CD4-positive, alpha-beta T cell treated with Interferon gamma for 1 hour (primary cell): Measurements from ENCODE around the gene HPCAL4.

ENCODE experiments used
- DNase-seq: peaks from one replicate; pipeline ENCODE4 v3.0.0-alpha.2; 2020

HPCAL4 gene

DNA sequence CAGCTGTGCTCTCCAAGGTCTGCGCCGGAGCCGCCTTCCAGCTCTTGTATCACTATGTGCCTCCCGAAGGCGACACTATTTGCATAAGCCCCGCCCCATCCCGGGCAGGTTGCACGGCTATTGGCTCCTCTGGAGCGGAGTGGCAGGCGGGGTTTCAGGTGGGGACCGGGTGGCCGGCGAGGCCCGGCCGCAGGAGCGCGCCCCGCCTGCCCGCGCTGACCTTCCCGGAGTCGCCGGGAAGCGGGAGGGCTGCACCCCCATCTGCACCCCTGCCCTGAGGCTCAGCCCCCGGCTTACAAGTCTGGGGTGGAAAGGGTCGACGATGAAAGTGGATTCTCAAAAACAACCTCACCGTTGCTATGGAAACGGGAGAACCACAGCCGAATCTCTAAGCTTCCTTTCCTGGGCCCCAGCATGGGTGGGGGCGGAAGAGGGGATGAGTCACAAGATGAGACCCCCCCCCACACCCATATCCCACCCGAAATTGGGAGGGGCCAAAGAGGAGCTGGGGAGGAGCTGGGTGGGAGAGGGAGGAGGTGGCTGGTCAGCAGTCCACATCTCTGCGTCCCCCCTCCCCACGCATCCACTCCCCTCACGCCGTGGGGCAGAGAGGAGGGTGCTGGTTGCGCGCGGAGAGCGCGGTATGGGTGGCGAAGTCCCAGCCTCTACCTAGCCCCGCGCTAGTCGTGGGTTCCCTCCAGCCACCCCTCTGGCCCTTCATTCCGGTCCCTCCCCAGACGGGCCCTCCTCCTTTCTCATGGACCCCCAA, at the start of gene HPCAL4:
HPCAL4 (minus strand) TSS at position 51 of the 769 bp plus-strand sequence. CDS start 6,830 bp downstream, outside the sequence.
- DNase-seq = peak; percentile 92

DNA sequence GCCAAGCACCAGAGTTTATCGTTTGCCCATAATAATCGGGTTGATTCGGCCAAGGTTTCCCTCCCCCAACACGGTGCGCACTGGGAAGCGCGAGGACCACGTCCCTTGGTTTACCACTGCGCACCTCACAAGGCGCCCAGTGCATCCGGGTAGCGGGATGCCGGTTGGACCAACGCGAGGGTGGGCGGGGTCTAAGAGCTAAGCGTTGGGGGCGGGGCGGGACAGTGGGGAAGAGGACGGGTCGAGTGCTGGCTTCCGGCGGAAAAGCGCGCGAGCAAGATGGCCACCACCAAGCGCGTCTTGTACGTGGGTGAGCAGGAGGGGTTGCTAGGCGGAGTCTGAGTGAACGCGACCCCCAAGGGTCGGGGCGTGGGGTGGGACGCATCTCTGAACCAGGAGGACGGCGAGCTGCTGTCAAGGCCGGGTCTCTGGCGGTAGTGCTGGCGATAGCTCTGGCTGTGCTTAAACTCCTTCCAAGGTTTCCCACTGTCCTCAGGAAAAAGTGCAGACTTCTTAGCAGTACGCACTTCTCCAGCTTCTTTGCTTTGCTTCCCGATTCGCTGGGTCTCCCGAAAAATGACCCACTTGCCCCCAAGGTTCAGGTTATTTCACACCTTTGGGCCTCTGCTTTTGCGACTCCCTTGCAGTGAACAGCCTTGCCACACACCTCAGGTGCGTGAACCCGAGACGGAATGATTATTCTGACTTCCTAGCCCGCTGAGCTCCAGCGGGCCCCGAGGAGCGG, 47.6 kb upstream of the HPCAL4 start, which contains the start of gene PPIE:
PPIE (plus strand) TSS at position 261 of the 745 bp plus-strand sequence; CDS start at position 280, 19 bp downstream.
- peak; percentile 92 for DNase-seq

DNA sequence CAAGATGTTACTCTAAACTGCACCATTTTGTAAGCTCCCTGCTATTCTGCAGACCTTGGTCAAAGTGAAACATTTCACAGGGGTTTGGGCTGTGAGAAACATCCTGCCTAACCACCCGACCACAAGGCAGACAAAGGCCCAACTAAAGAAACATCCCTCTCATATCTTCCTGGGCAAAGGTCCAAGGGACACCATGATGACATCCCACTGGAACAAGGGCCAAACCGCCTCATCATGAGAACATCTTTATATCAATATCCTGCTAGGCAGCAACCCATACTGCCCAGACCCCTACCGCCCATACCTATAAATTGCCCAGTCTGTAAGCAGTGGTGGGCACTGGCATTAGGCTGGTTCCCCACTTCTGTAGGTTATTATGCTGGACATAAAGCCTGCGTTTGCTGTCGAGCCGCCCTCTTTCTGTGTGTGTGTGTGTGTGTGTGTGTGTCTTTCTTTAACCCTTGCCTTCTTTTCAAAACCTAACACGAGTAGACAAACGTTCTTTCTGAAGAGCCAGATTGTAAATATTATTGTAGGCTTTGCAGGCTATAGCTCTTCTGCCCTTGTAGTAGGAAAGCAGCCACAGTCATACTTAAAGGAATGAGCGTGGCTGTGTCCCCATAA, 46.4 kb upstream of the HPCAL4 start:
- DNase-seq = no peak

DNA sequence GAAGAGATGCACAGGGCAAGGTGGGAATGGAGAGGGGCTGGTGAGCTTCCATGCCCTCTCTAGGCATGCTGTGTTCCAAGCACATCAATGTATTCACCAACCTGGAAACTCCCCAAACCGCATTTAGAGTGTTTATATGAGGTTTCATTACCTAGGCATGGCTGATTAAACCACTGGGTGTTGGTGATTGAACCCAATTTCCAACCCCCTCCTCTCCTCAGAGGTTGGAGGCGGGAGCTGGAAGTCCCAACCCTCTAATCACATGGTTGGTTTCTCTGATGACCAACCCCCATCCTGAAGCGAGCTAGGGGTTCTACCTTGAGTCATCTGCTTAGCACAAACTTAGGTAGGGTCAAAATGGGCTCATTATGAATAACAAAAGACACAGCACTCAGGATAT, 44.5 kb upstream of the HPCAL4 start:
- DNase-seq = no peak

DNA sequence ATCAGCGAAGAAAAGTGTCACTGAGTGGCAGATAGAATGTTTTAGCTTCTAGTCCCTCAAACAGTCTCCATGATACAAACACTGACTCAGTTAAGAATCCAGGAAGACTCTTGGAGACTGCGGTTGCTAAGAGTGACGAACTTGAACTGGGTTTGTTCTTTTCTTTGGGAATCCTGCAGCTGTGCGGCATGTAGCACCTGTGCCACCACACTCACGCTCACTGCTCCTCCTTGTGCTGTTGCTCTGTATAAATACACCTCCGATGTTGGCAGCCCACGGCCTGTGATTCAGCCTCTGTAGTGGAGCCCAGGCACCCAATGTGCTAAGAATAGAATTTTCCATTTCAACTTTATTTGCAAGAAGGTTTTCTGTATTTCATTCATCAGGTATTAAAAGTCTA, 41.9 kb upstream of the HPCAL4 start:
- DNase-seq = no peak

DNA sequence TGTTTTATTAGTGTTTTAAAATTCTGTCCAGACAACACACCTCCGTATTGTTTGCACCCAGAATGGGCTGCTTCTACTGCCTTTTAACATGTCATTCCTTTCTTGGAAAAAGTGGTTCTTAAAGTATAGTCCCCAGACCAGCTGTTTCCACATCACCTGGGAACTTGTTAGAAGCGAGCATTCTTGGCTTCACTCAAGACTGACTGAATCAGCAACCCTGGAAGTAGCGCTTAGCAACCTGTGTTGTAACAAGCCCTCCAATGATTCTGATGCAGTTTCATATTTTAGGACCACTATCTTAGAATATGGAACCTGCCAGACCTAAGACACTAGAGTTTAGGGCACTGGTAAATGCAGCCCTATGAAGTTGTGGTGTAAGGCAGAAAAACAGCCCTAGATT, 41.5 kb upstream of the HPCAL4 start:
- DNase-seq = no peak

DNA sequence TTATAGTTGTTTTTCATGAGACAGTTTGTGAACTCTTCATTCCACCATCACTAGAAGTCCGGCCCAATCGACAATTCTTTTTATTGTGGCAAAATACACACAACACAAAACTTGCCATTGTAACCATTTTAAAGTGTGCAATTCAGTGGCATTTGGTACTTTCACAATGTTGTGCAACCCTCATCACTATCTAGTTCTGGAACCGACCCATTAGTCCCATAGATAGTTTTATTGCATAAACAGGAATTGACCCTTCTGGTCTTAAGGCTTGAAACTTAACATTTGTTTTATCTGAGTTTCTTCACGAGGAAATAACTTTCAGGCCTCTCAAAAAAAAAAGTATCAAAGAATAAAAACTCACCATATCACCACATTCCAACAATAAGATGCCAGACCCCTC, 38.6 kb upstream of the HPCAL4 start:
- no peak for DNase-seq

DNA sequence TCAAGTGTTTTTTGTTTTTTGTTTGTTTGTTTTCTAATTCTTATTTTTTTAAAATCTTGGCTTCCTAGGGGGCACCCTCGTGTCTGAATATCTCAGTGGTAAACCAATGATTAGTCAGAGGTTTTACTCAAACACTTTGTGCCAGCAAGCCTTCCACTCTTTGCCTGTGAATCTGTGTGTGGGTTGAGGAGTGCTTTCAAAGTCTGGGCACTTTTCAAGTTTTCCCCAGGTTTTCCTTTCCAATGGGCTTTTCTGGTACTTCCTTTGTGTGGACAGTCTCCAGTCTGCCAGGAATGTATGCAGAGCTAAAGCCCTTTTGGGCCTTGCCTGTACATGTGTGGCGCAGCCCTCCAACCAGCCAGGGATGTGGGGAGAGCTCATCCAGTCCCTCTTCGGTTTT, 37.8 kb upstream of the HPCAL4 start:
- no peak for DNase-seq

DNA sequence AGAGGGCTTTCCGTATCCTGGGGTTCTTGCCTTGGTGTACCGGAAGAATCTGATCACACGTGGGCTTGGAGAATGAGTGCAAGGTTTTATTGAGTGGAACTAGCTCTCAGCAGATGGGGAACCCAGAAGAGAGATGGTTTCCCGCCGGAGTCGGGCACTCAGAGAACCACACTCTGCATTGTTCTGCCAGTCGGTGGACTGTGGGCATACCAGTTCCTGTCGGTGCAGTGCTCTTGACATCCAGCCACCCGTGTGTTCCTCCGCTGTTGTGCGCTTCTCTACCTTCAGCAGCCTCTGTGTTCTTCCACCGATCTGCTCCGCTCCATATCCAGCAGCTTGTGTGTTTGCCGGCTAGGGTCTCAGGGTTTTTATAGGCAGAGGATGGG, 36.7 kb upstream of the HPCAL4 start:
- DNase-seq = no peak

DNA sequence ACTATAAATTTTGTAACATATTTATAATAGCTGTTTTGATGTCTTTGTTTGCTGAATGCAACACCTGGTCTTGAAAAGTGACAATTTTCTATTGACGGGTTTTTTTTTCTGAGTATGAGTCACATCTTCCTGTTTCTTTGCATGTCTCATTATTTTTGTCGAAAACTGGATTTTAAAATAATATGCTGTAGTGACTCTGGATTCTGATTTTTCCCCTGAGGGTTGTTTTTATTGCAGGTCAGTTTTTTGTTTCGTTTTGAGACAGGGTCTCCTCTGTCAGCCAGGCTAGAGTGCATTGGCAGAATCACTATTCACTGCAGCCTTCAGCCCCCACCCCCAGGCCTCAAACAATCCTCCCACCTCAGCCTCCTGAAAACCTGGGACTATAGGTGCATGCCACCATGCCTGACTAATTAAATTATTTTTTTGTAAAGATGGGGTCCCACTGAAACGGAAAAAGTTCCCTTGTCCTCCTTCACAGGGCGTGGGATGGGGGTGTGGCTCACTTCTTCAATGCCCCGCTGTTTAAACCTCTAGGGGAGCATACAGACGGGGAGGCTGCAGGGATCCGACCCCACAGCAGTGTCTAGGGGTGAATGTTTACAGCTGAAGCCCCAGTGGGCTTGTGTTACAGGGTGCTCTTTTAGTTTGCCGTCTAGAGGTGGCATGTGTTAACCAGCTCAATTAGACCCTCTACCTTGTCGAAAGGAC, 36.1 kb upstream of the HPCAL4 start:
- no peak for DNase-seq

DNA sequence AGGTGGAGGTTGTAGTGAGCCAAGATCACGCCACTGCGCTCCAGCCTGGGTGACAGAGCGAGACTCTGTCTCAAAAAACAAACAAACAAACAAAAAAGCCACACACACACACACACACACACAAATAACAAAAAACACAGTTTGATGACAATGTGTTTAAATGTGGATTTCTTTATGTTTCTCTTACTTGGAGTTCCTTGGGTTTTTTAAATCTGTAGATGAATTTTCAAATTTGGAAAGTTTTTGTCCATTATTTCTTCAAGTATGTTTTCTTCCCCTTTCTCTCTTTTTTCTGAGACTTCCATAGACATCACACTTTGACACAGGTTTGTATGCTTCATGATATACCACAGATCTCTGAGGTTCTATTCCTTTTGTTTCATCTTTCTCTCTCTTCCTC, 35.4 kb upstream of the HPCAL4 start:
- no peak for DNase-seq

DNA sequence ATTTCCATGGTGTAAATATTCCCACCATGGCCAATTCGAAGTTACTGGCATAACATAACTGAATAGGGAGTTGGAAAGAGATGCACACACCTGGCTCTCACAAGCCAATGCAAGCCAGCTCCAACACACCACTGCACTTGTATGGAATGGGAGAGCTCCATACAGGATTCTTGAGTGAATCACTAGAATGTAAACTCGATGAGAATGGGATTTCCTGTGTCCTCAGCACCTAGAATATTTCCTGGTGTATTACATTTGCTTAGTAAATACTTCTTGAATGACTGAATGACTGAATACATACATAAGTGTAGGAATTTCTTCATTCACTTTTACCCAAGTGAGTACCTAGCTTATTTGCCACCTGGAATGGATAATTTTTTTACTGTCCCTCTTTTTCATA, 31.3 kb upstream of the HPCAL4 start:
- no peak for DNase-seq

DNA sequence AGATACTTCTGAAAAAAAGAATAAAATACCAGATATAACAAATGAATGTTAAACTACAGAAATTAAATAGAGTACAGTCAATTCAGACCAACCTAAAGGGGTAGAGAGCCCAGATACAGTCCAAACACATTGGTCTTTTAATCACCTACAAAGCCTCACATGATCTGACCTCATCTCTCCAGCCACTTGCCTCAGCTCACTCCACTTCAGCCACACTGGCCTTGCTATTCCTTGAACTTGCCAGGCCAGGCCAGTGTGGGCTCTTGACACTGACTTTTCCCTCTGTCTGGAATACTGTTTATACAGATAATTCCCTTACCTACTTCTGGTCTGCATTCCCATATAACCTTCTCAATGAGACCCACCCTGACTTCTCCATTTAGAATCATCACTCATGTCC, 30.4 kb upstream of the HPCAL4 start:
- DNase-seq = no peak

DNA sequence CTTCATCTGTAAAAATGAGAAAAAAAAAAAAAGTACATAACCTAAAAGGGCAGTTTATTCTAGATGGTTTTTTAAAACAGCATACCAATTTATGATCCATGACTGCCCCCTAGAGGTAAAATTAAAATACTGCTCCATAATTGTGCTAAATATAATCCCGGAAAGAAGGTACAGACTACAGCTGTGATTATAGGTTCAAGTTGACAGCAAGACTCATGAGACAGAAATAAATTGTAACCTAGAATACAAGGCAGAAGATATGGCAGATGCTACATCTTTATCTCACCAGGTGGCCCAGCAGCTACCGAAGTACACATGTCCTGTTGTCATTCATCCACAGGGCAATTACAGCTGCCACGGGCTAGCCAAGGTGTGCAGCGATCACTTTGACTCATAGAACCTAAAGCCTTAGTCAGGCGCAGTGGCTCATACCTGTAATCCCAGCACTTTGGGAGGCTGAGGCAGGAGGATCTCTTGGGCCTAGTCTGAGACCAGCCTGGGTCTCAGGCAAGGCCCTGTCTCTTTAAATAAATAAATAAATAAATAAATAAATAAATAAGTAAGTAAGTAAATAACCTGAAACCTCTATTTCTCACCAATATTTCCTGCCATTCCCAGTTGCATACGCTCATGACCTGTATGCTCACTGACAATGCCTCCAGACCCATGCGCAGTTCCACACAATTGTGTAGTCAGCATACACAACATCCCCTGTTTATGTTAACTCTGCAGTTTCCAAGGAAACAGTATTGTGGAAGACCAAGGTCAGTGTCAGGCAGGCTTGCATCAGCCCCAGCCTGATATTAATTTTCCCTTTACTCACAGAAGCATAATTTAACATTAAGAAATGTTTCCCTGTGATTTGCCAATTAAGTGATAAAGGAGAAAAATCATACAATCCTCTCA, 29.1 kb upstream of the HPCAL4 start:
- no peak for DNase-seq

DNA sequence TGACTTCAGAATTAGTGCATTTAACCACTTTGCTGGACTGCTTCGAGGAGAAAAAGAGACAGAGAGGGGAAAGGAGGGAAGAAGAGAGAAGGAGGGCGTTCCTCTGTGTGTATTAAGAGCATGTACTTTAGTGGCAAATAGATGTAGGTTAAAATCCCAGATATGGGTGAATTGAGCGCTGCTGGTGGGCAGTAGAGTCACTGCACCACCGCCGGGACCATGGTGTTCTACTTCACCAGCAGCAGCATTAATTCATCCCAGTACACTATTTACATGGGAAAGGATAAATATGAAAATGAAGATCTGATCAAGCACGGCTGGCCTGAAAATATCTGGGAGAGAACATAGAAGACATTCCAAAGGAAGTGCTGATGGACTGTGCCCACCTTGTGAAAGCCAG, 26.6 kb upstream of the HPCAL4 start:
- no peak for DNase-seq

DNA sequence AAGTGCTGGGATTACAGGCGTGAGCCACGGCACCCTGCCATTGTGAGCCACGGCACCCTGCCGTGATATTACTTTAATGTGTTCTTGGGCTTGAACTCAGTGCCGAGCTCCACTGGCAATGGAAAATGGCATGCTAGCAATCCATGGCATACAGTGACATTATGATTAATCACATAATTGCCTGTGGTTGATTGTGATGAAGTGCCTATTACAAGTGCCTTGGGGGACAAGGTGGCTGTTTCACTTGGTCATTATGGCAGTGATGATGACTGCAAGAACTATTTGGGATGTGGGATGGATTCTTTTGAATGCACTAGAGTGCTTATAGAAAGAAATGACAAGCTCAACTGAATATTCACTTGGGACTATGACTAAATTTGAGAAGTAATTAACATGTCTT, 22.3 kb upstream of the HPCAL4 start:
- DNase-seq = no peak

DNA sequence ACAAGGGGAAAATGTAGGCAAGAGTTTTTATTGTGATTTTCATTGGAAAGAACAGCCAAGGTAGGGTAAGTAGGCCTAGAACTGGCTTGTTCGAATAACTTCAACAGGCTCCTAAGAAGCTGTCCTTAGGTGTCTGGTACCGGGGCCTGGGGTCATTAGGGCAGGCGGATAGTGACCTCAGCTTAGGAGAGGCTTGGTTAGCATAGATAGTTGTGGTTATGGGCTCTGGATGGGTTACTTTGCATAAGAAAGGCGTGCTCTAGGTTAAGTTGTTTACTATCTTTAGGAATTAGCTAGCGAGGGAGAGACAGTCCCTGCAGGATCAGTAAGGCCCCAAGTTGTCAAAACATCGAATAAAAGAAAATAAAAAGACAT, 20.7 kb upstream of the HPCAL4 start:
- no peak for DNase-seq

DNA sequence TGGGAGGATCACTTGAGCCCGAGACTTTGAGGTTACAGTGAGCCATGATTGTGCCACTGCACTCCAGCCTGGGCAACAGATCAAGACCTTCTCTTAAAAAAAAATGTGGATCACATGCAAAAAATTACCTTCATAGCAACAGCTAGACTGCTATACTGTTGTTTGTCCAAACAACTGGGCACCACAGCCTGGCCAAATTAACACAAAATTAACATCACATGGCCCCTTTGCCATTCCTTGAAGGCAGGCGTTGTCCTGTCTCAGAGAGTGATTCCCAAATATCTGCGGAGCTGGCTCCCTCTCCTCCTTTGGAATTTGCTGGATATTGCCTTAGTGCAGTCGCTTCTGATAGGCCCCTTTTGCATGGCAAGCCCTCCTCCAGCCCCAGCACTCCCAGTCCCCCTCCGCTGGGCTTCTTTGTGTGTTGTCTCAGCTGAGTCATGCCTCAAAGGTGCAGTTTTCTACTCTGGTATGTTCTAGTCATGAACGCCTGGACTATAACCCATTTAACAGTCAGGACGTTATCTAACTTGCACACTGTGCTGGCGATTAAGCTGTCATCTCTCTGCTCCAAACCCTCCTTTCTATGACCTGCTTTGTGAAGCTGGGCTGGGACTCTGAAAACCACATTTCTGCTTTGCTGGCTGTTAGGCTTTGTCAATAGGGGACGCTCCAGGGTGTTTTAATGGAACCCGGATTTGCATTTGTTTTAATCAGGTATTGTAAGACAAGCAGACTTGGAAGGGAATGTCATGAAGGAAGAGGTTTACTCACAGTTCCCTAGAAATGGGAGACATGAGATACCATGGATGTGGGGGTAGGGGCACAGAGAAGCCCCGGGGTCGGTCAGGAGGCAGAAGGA, 20.1 kb upstream of the HPCAL4 start:
- DNase-seq = no peak

DNA sequence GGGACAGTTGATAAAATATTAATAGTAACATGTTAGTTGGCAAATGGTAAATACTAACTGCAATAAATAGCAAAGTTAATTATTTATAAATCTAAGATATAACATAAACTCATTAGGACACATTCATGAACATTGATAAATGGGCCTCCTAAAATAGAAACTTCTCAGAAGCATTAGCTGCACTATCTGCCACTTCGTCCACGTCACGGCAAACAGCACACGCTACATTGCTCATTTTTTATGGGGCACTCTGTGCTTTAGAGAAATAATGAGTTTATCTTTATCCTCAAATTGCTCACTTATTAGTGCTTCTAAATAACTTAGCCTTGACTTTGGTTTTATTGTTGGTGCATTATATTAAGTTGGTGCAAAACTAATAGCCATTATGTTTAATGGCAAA, 16.3 kb upstream of the HPCAL4 start:
- no peak for DNase-seq

DNA sequence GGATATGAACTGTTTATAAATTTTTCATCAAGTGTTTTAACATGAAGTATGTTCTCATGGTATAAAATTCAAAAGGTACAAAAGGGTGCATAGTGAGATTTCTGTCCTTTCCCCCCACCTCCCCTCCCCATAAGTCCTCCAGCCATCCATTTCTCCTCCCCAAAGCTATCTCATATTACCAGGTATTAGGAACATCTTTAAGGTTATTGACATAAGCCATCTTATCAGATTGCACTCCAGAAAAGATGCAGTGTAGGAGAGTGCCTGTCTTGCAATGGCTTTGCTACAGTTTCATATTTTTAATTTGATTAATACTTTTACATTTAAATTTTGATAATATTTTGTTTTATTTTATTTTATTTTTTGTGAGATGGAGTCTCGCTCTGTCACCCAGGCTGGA, 13.5 kb upstream of the HPCAL4 start:
- DNase-seq = no peak

DNA sequence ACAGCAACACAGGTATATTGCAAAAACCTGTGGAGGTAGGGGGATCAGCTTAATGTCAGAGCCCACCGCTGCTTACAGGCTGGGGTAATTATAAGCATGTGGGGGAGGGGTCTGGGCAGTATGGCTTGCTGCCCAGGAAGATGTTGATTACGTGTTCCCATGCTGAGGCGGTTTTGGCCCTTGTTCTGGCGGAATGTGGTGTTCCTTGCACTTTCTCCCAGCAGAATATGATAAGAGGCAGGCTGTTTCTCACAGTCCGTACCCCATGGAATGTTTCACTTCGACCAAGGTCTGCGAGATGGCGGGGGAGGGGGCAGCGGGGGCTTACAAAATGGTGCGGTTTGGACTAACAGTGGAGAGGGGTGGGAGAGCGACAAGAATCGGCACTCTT, 9.8 kb upstream of the HPCAL4 start:
- DNase-seq = no peak
